ENCODE measurements around the gene PAX5.

- TF ChIP-seq POLR2AphosphoS5 (IDR thresholded peaks at IDR 0.05; ENCODE audit: low read depth, low read length): no peak
- TF ChIP-seq REST (IDR thresholded peaks at IDR 0.05; ENCODE audit: insufficient read depth in 1 of 2, low read depth in 2 of 2, low read length in 2 of 2): no peak
These were observed 123.0 kb downstream of the PAX5 start for GRCh38 chr9:36911037-36911436.

All from PFSK-1 (cell line).